Measurements from ENCODE around the gene ALDH16A1. TPM values are rescaled to one million over a fixed set of nuclear protein-coding genes. Genes with fewer than 3 reads are reported as not detected.

The ALDH16A1 gene
- total RNA-seq, 1 donor from 2014 or later = 22.5 TPM

- no peak for DNase-seq
Measured at GRCh38 chr19:49518033-49518432, 65.0 kb downstream of the ALDH16A1 start.

Small RNAs within 50 kb of the gene (small RNA-seq; reads per million reads assigned to genes)
- not detected for gene COX6CP7 (ENCODE audit: low replicate concordance)
- gene MIR150 (ENCODE audit: low replicate concordance) = 15.8 reads per million, percentile 93 among the genes with 10 or more reads in this experiment
- not detected for gene SNORD32A (ENCODE audit: low replicate concordance)
- gene SNORD33 (ENCODE audit: low replicate concordance) = not detected
- not detected for gene SNORD34 (ENCODE audit: low replicate concordance)
- not detected for gene SNORD35A (ENCODE audit: low replicate concordance)
- gene SNORD35B (ENCODE audit: low replicate concordance) = not detected

Other genes with a start within 250 kb of the ALDH16A1 start
- gene SLC6A16, start 128.0 kb upstream of the ALDH16A1 start, total RNA-seq = 0.20 TPM
- 8.2 TPM for gene CD37, start 117.8 kb upstream of the ALDH16A1 start, total RNA-seq
- gene TEAD2, start 90.8 kb upstream of the ALDH16A1 start, total RNA-seq = 21.4 TPM
- not detected for gene DKKL1, start 89.3 kb upstream of the ALDH16A1 start, total RNA-seq
- gene KASH5, start 65.0 kb upstream of the ALDH16A1 start, total RNA-seq = not detected
- not detected for gene PTH2, start 29.8 kb upstream of the ALDH16A1 start, total RNA-seq
- not detected for gene GFY, start 27.8 kb upstream of the ALDH16A1 start, total RNA-seq
- 0.59 TPM for gene SLC17A7, start 11.7 kb upstream of the ALDH16A1 start, total RNA-seq
- 49.7 TPM for gene PIH1D1, start 1.4 kb upstream of the ALDH16A1 start, total RNA-seq
- gene FLT3LG, start 21.0 kb downstream of the ALDH16A1 start, total RNA-seq = 1.3 TPM
- 3,296 TPM for gene RPL13A, start 34.4 kb downstream of the ALDH16A1 start, total RNA-seq
- 2,894 TPM for gene RPS11, start 43.2 kb downstream of the ALDH16A1 start, total RNA-seq
- gene FCGRT, start 59.4 kb downstream of the ALDH16A1 start, total RNA-seq = 96.1 TPM
- 71.9 TPM for gene RCN3, start 74.8 kb downstream of the ALDH16A1 start, total RNA-seq
- gene NOSIP, start 127.3 kb downstream of the ALDH16A1 start, total RNA-seq = 28.4 TPM
- 2.8 TPM for gene PRRG2, start 128.1 kb downstream of the ALDH16A1 start, total RNA-seq
- 6.9 TPM for gene PRR12, start 138.0 kb downstream of the ALDH16A1 start, total RNA-seq
- 10.2 TPM for gene RRAS, start 186.9 kb downstream of the ALDH16A1 start, total RNA-seq
- 8.5 TPM for gene SCAF1, start 189.0 kb downstream of the ALDH16A1 start, total RNA-seq
- 42.6 TPM for gene IRF3, start 212.6 kb downstream of the ALDH16A1 start, total RNA-seq
- 5.0 TPM for gene BCL2L12, start 212.7 kb downstream of the ALDH16A1 start, total RNA-seq
- gene PRMT1, start 224.0 kb downstream of the ALDH16A1 start, total RNA-seq = 129 TPM
- 0.69 TPM for gene ADM5, start 236.4 kb downstream of the ALDH16A1 start, total RNA-seq
- 1.6 TPM for gene CPT1C, start 237.9 kb downstream of the ALDH16A1 start, total RNA-seq

Measured in skin of body (tissue), 3 donors.